Measurements from ENCODE around the gene ETS1.

GRCh38 chr11:128498721-128499245 is 88.6 kb downstream of the ETS1 start:
- no peak for TF ChIP-seq BHLHE40 (IDR thresholded peaks at IDR 0.05; ENCODE audit: borderline replicate concordance)
- no peak for TF ChIP-seq TARDBP (IDR thresholded peaks at IDR 0.05)
- TF ChIP-seq NFRKB (IDR thresholded peaks at IDR 0.05): no peak
- TF ChIP-seq SP1 (IDR thresholded peaks at IDR 0.05): no peak
- no peak for TF ChIP-seq L3MBTL2 (conservative IDR thresholded peaks at IDR 0.05)
- no peak for TF ChIP-seq ELF4 (IDR thresholded peaks at IDR 0.05)
- TF ChIP-seq FOXK2 (IDR thresholded peaks at IDR 0.05): no peak
- TF ChIP-seq HDGF (IDR thresholded peaks at IDR 0.05; ENCODE audit: borderline replicate concordance): no peak
- TF ChIP-seq FOXA1 (IDR thresholded peaks at IDR 0.05): no peak
- no peak for TF ChIP-seq CTBP1 (IDR thresholded peaks at IDR 0.05; ENCODE audit: borderline replicate concordance)
- TF ChIP-seq ZNF384 (IDR thresholded peaks at IDR 0.05): no peak
- no peak for TF ChIP-seq FOXM1 (IDR thresholded peaks at IDR 0.05; ENCODE audit: borderline replicate concordance)
- no peak for TF ChIP-seq LEF1 (IDR thresholded peaks at IDR 0.05; ENCODE audit: borderline replicate concordance)

All from HEK293T (cell line).